Stimulated activated CD8-positive, alpha-beta memory T cell treated with anti-CD3 and anti-CD28 coated beads, Interleukin-4, amount 100 ng/mL, for 4 hours (primary cell): ENCODE data around the gene CTNNBL1.

Experiments
- DNase-seq, 2 donors: peaks; one replicate each; pipeline ENCODE4 v3.0.0-alpha.2; 2020; ENCODE audit warnings: low read depth in 2 of 2, low spot score in 1 of 2

CTNNBL1 gene

DNA sequence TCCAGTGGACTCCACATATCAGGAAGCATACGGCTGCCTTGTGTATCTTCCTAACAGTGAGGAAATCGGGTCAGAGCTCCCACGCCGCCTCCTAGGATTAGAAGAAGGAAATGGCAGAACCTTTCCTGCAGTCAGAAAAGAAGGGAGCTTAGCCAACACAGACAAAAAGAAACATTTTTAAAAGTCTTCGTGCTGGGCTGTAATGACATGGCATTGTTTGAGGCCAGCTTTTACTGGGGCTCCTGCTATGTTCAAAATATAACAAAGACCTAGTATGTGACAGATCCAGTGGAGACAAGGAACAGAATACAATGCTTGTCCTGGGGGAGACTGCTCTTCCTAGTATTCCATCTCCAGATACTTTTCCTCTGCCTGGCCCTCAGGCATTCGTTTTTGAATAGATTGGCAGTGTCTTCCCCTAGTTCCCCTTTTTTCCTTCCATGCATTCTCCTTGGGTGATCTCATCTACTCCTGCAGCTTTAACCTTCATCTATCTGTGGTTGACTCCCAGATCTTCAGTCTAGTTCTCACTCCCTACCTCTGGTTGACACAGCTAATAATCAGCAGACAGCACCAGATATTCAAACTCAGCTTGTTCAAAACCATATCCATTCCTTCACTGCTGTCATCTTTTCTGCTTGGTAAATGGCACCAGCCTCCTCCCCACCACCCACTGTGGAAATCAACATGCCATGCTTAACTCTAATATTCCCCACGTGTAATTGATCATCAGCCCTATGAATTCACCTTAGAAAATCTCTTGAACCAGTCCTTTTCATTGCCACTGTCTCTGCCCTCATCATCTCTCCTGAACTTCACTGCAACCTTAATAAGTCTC, 114.6 kb downstream of the CTNNBL1 start:
- DNase-seq, result no peak

- no peak for DNase-seq
These were observed 116.2 kb downstream of the CTNNBL1 start for GRCh38 chr20:37810027-37810426.

GRCh38 chr20:37816003-37816402, 122.2 kb downstream of the CTNNBL1 start:
- no peak for DNase-seq

- no peak for DNase-seq
These were observed 122.9 kb downstream of the CTNNBL1 start for GRCh38 chr20:37816726-37817125.

DNA sequence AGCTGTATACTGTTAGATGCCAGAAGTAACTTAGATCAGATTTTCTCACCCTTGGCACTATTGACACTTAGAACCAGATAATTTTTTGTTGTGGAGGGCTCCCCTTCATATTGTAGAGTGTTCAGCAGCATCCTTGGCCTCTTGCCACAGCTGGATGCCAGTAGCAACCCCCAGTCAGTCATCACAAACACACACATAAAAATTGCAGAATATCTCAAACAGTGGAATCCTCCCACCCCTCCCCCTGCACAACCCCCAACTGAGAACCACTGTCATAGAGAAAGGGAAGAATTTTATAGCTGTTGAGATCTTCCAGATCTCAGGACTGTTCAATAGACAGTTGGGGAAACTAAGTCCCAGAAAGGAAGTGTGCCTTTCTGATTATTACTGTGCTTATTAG, 127.9 kb downstream of the CTNNBL1 start:
- no peak for DNase-seq

DNA sequence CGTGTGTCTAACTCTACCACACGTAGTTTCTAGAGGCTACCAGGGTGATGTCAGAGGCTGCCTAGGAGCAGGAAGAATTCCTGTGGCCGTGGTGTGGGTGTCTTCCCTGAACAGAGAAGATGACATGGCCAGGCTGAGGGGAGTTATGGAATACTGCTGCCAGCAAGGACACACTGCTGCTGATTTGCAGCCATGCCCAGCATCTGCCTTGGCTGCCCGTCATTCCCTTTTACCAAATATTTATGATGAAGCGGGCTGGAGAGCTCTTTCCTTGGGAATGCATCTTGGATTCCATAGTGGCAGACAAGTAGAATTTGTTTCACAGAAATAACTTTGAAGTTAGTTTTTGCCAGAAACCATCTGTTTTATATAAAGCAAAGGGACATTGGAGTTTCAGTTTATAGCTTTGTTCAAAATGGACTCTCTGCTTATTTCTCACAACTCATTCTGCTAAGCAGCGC, 128.3 kb downstream of the CTNNBL1 start:
- no peak for DNase-seq

- DNase-seq, result no peak
These were observed 129.6 kb downstream of the CTNNBL1 start for GRCh38 chr20:37823296-37823980.

DNA sequence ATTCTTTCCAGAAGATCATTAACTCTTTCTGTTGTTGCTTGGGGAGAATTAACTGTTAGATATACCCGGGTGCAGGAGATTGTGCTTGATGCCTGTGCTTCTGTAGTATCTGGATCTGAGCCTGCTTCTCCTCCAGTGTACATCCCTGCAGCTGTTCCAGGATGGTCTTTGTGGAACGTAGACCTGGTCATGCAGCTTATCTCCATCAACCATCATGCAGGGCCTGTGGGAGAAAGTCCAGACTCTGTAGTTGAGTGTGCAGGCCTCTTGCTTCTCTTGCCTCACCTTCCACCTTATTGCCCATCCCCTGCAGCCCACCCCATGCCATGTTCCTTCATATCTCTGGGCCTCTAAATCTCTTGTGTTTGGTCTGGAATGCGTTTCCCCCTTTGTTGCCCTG, 133.8 kb downstream of the CTNNBL1 start:
- DNase-seq, result no peak

- no peak for DNase-seq
These were observed 134.9 kb downstream of the CTNNBL1 start for GRCh38 chr20:37828684-37829083.

DNA sequence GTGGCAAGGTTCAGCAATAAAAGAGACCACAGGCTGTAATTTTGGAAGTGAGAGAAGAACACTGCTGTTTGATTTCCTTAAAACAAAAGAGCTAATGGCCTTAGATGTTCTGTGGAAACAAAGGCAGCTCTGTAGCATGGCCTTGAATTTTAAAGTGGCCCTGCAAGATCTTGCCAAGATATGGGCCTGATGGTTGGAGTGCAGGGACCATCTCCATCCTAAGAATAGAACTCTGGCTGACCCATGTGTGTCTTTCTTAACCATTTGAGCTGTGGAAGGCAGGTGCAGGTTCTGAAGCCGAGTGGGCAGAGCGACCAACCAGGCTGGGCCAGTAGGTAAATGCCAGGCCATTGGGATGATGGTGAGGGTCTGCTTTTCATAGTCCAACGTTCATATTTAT, 135.3 kb downstream of the CTNNBL1 start:
- DNase-seq, result no peak

DNA sequence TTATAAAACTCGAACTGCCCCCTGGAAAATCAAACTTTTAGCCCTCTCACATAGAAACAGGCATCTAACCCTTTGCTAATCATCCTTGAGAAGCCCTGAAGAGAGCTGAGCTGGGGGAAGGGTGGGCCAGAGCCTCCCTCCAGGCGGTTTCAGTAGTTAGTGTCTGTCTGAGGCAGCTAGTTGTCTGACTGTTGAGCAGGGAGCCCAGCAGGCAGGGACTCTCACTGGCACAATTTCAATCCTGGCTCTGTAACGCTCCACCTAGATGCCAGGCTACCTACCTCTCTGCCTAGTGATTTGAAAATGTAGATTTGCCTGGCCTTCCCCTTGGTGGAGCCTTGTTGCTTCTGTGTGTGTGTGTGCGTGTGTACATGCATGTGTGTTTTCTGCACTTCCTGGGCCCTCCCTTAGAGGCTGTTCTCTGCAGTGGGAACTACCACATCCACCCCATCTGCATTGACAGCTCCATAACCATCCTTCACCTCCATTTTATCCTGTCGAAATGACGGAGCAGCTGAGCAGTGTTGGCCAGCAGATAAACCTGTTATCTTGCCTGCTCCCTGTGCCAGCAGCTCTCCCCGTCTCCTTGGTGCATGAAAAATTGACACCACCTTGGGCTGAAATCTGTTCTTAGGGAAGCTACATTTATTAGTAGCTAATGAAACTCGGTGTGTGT, 139.5 kb downstream of the CTNNBL1 start:
- DNase-seq, result no peak

- DNase-seq, result no peak
These were observed 143.1 kb downstream of the CTNNBL1 start for GRCh38 chr20:37836926-37837325.

GRCh38 chr20:37837924-37838323, 144.1 kb downstream of the CTNNBL1 start:
- no peak for DNase-seq

- no peak for DNase-seq
These were observed 145.1 kb downstream of the CTNNBL1 start for GRCh38 chr20:37838769-37839431.

DNA sequence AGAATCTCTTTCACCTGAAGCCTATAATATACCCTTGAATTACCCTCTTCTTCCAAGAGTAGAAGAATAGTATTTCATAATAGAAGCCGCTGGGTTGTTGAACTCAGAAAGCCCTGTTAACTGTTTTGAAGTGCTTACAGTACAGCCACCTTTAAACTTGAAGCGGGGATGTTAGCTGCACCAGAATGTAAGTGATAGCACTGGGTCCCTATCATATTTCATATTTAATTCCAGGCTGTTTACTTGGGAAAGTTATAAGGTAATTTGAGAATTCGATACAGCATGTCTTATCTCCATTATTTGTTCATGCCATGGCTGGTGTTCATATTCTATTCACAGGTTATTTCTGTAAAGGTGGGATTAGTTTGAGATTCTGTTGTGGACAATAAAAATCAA, 145.6 kb downstream of the CTNNBL1 start:
- DNase-seq, result no peak

GRCh38 chr20:37839955-37840354, 146.1 kb downstream of the CTNNBL1 start:
- DNase-seq, result no peak

- no peak for DNase-seq
These were observed 147.6 kb downstream of the CTNNBL1 start for GRCh38 chr20:37841389-37841788.

- DNase-seq, result no peak
These were observed 148.1 kb downstream of the CTNNBL1 start for GRCh38 chr20:37841971-37842370.

- DNase-seq, result no peak
These were observed 151.4 kb downstream of the CTNNBL1 start for GRCh38 chr20:37845241-37845681.

- no peak for DNase-seq
These were observed 152.0 kb downstream of the CTNNBL1 start for GRCh38 chr20:37845878-37846277.

DNA sequence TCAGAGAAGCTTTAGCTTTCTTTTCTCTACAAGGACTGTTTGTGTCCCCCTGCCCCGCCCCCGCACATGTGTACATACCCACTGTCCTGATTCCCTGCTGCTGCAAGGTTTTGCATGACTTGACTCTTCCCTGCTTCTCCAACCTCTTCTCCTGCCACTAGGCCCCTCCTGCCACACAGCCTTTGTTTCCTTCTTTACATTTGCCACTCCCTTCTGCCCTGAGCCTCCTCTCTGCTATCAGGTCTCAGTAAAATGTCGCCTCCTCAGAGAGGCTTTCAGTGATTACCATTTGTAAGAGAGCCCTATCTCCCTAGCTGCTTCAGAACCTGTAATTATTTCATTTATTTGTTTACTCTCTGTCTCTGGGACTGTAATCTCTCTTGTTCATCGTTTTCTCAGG, 152.7 kb downstream of the CTNNBL1 start:
- no peak for DNase-seq
